Spleen (tissue), 3 donors: ENCODE data around the gene ME2.

Experiments used
- POLR2A ChIP-seq, 3 donors: fragments of 450-650 bp; IDR thresholded peaks; one replicate each; pipeline ENCODE4 v1.5.1; 2017; ENCODE audit warnings: antibody characterized with exemption in 3 of 3, mild to moderate bottlenecking in 1 of 3
- POLR2AphosphoS5 ChIP-seq, 3 donors: sonication (generic); formaldehyde crosslinking; IDR thresholded peaks; one replicate each; pipeline ENCODE4 v1.5.1; 2017; ENCODE audit warnings: antibody characterized with exemption in 3 of 3

GRCh38 chr18:50937183-50937582 lies 58.3 kb downstream of the ME2 start:
- TF ChIP-seq POLR2AphosphoS5 (IDR thresholded peaks at IDR 0.05) (no peak), POLR2A (IDR thresholded peaks at IDR 0.05) (no peak)
